Neutrophil (primary cell): ENCODE data around the gene DRAXIN.

Experiments
- H3K27ac ChIP-seq: fragments of 200-600 bp; sonication (generic); 2 replicates; pipeline ENCODE4 v1.5.1; 2016; ENCODE audit warnings: mild to moderate bottlenecking, moderate library complexity
- H3K27me3 ChIP-seq: fragments of 200-600 bp; sonication (generic); 2 replicates; pipeline ENCODE4 v1.6.0; 2016; ENCODE audit warnings: mild to moderate bottlenecking
- H3K36me3 ChIP-seq: fragments of 200-600 bp; sonication (generic); 2 replicates; pipeline ENCODE4 v1.5.1; 2017
- H3K4me1 ChIP-seq, 2 experiments: fragments of 200-600 bp in 1 of 2; sonication (generic) in 1 of 2; 1 replicate in 1 of 2; 2 replicates in 1 of 2; pipeline versions ENCODE4 v1.5.1 to v1.6.1; 2013 to 2016; ENCODE audit warnings: low read depth in 1 of 2, low read length in 1 of 2, mild to moderate bottlenecking in 1 of 2, moderate library complexity in 1 of 2; ENCODE audit not compliant: control insufficient read depth in 1 of 2, insufficient read depth in 1 of 2
- H3K4me3 ChIP-seq, 2 experiments: fragments of 200-600 bp in 1 of 2; sonication (generic) in 1 of 2; 1 replicate in 1 of 2; 2 replicates in 1 of 2; pipeline ENCODE4 v1.5.1; 2013 to 2016; ENCODE audit warnings: low read depth in 1 of 2, low read length in 1 of 2, mild to moderate bottlenecking in 1 of 2, moderate library complexity in 1 of 2
- H3K9me3 ChIP-seq: fragments of 200-600 bp; sonication (generic); 2 replicates; pipeline ENCODE4 v1.5.1; 2016
- TF ChIP-seq, protein P1 (sequence below): fragments of 200-600 bp; sonication (generic); IDR thresholded peaks from 2 replicates; pipeline ENCODE4 v1.5.1; 2016; ENCODE audit warnings: antibody characterized with exemption

DRAXIN gene

DNA sequence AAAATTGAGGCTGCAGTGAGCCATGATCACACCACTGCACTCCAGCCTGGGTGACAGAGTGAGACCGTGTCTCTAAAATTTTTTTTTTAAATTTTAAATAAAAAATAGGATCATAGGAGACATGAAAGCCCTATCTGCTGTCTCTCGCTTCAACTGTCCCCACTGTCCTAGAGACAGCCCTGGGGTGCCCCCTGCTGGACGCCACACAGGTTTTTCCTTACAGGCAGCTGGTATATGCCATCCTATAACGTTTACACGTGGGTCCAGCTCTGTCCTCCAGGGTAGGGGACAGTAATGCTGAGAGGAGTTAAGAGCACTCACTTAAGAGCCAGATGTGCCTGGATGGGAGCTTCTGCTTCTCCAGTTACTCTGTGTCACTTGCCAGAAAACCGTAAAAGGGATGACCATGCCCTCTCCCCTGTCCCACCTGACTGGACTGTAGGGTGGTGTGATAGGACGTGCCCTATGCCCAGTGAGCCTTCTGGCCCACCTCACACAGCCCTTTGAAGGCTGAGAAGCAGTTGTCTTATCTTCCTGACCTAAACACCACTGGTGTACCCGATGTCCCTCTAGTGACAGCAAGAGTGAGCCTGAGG, 45.7 kb upstream of the DRAXIN start:
- H3K27ac ChIP-seq, result no peak overlapping the region
- TF ChIP-seq, protein P1, sequence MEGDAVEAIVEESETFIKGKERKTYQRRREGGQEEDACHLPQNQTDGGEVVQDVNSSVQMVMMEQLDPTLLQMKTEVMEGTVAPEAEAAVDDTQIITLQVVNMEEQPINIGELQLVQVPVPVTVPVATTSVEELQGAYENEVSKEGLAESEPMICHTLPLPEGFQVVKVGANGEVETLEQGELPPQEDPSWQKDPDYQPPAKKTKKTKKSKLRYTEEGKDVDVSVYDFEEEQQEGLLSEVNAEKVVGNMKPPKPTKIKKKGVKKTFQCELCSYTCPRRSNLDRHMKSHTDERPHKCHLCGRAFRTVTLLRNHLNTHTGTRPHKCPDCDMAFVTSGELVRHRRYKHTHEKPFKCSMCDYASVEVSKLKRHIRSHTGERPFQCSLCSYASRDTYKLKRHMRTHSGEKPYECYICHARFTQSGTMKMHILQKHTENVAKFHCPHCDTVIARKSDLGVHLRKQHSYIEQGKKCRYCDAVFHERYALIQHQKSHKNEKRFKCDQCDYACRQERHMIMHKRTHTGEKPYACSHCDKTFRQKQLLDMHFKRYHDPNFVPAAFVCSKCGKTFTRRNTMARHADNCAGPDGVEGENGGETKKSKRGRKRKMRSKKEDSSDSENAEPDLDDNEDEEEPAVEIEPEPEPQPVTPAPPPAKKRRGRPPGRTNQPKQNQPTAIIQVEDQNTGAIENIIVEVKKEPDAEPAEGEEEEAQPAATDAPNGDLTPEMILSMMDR, result peak; percentile 55
- H3K9me3 ChIP-seq, result no peaks in the 10 kb centered on the region
- no peak overlapping the region for H3K4me3 ChIP-seq
- peaks cover 10 to 21% of the 10 kb centered on the region in 2 experiments for H3K4me1 ChIP-seq
- H3K27me3 ChIP-seq, result peaks cover 63% of the 10 kb centered on the region
- H3K36me3 ChIP-seq, result no peaks in the 10 kb centered on the region

DNA sequence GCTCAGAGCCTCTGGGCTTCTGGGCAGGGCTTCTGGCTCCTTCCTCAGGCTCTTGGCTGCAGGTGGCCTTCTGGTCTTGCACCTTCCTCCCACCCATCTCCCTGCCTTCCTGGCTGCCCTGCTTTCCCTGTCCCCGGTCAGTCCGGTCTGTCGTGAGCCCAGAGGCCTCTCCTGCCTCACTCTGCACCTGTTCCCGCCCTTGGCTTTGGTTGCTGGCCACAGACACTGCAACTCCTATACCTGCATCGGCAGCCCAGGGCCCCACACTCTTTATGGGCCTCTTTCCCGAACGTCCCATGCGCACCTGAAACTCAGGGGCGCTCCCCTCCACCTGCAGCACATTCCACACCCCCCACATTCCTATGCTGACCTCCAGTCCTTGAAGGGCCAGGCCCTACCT, 45.2 kb upstream of the DRAXIN start:
- peaks cover 10 to 23% of the 10 kb centered on the region in 2 experiments for H3K4me1 ChIP-seq
- TF ChIP-seq, protein P1, result no peak
- no peak overlapping the region for H3K4me3 ChIP-seq
- H3K27ac ChIP-seq, result no peak overlapping the region
- H3K9me3 ChIP-seq, result no peaks in the 10 kb centered on the region
- H3K27me3 ChIP-seq, result peaks cover 63% of the 10 kb centered on the region
- no peaks in the 10 kb centered on the region for H3K36me3 ChIP-seq

- peaks cover 10 to 23% of the 10 kb centered on the region in 2 experiments for H3K4me1 ChIP-seq
- H3K27ac ChIP-seq, result no peak overlapping the region
- no peaks in the 10 kb centered on the region for H3K36me3 ChIP-seq
- TF ChIP-seq, protein P1, result no peak
- H3K9me3 ChIP-seq, result no peaks in the 10 kb centered on the region
- no peak overlapping the region for H3K4me3 ChIP-seq
- H3K27me3 ChIP-seq, result peaks cover 64% of the 10 kb centered on the region
Observed at GRCh38 chr1:11647333-11647732, 44.2 kb upstream of the DRAXIN start.

DNA sequence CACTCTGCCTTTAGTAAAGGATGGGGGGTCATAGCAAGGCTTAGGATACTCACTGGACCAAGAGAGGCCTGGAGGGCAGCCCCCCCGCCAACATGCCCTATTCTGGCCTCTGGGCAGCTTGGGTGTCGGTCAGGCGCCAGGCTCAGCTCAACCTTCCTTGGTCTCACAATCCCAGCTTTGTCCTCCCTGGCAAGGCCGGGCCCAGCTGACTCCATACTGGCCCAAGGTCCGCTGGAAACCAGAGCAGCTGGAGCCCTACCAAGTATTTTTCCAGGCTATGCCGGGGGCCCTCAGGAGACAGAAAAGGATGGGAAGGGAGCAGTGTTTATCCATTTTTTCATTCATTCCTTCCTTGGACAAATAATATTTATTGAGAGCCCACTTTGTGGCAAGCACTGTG, 43.5 kb upstream of the DRAXIN start:
- Histone ChIP-seq H3K9me3 (no peaks in the 10 kb centered on the region), H3K36me3 (no peaks in the 10 kb centered on the region), H3K27me3 (peaks cover 71% of the 10 kb centered on the region), H3K27ac (no peak overlapping the region), H3K4me3 (no peak overlapping the region), H3K4me1 (peaks cover 10 to 23% of the 10 kb centered on the region in 2 experiments)
- TF ChIP-seq, protein P1, result no peak

- Histone ChIP-seq H3K9me3 (no peaks in the 10 kb centered on the region), H3K36me3 (no peaks in the 10 kb centered on the region), H3K27me3 (peaks cover 74% of the 10 kb centered on the region), H3K4me1 (peaks cover 10 to 23% of the 10 kb centered on the region in 2 experiments), H3K4me3 (no peak overlapping the region), H3K27ac (no peak overlapping the region)
- TF ChIP-seq, protein P1, result no peak
Observed at GRCh38 chr1:11648732-11649158, 42.8 kb upstream of the DRAXIN start.
